GM19240 (cell line): ENCODE measurements around the gene SETBP1.

Source experiments
- DNase-seq: peaks from one replicate; pipeline ENCODE4 v3.0.0; 2011; ENCODE audit warnings: low spot score; ENCODE audit not compliant: insufficient read length

Gene SETBP1

DNA sequence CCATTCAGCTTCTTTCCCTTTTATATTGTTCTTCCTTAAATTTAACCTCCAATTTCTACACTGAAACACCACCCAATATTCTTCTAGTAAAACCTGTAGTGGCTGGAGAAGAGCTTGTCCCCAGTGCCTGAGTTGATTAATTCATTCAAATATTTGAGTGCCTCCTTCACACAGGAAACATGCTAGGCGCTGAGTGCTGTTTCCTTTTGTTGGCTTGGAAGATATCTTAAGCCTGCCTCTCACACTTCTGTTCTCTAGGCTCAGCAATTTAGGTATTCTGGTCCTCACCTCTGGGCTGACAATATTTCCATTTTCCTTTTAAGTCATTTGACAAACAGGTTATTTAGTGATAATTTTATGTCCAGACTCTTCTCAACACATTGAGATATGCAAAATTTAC, 185.4 kb downstream of the SETBP1 start:
- DNase-seq = no peak

- no peak for DNase-seq
Observed at GRCh38 chr18:44869533-44869932, 188.8 kb downstream of the SETBP1 start.

DNA sequence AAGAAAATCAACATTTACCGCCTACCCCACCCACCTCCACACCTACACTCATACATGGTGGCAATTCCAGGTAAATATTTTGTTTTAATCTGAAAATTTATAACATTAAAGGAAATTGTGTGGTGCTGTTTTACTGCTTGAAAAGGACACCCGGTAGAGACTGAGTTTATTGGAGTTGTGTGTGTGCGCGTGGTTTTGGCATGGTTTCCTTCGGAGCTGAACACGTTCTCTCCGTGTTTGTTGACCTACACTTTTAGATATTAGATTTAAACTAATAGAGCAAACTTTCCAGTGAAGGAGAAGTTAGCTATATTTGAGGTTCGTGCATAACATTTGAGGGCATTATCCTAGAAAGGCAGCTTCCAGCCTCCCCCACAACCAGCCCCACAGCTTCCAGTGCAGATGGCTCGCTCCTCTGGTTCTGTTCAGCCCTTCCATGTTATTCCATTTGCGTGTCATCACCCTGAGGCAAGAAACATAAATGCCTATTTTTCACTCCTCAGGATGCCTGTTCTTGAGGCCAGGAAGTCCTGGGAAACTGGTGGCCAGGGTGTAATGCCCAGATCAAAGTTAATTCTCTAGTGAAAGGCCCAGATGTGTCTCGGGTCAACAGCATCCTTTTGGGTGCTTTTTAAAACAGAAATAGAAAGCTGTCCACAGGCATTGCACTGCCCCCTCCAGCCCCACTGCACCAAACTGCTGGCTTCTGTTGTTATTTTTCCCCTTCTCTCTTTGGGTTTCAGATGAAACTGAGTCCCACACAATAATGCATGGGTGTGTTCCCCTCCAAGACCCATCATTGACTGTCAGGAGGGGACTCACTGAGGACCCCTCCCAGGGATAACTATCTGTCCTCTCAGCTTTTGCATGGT, 190.2 kb downstream of the SETBP1 start:
- DNase-seq = no peak

DNA sequence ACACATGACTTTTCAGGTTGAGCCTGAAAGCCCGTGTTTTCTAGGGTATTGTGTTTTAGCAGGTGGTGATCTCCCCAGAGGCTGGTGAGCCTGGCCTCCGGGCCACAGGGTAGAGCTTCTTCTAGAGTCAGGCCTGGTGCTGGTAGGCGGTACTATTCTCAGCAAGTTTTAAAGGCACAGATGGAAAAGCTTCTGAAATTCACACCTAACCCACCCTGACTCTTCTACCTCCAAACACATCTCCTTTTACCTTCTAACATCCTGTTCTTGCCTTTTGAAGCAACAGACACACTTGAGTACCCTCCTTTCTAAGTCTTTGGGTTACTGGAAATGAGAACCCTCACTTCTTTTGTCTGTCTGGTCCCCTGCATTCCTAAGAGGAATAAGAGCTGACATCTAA, 191.1 kb downstream of the SETBP1 start:
- no peak for DNase-seq

DNA sequence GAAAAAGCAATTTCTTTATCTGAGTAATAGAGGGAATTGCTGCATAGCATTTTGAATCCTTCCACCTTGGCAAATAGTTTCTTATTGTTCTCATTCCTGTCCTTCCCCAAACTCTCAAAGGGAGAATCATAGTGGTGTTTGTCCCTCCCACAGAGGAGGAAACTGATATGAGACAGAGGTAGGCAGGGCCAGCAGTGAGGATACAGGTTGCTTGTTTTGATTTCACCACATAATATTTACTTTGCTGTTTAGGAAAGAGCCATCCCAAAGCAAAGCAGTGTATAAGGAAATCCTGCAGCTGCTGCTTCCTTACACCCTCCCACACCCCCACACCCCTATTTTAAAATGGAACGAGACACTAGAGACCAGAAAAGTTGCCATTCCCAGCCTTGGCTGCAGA, 195.3 kb downstream of the SETBP1 start:
- DNase-seq = no peak

DNA sequence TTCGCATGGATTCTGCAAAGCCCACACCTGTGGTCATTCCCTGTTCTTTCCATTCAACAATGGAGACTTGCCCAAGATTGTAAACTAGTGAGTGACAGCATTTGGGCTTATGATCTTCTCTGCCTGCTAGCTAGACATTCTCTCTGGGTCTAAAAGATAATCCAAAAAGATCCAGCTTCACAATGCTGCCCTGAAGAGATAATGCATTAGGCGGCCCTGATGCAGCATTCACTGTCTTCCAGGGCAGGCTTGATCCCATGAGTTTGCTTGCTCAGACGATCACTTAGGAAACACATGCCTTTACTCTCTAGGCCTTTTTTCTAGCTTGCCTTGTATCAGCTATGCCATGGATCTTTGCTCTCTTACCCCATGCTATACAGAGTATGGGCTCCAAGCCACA, 196.1 kb downstream of the SETBP1 start:
- no peak for DNase-seq

DNA sequence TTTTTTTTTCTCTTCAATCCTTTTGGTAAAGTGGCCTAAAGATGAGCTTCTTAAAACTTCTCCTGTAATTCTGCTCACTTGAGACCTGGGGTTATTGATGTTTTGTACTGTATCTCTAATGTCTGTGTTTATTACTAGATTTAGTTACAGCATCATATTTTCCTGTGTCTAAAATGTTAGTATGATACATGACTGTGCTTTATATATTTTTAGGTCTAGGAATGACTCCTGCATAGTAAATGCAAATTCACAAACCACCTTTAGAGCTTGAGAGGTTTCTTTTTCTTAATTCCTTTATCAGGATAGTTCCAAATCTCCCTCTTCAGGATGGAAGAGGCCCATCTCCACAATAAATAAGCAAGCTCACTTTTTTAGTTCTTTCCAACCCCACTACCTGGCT, 197.6 kb downstream of the SETBP1 start:
- no peak for DNase-seq

DNA sequence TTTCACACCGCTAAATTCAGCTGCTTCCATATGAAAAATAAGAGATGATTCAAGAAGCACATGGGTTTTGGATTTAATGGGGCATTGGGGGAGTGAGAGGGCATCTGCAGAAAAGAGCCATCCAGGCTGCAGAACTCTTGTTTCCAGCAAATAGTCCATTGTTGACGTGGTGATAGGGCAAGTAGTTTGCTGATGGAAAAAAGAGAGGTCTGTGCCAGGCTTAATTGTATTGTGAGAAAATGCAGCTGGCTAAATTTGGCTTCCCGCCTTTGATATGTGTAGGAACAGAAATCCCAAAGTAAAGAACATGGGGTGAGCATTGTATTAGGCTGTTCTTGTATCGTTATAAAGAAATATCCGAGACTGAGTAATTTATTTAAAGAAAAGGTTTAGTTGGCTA, 199.5 kb downstream of the SETBP1 start:
- DNase-seq = no peak

DNA sequence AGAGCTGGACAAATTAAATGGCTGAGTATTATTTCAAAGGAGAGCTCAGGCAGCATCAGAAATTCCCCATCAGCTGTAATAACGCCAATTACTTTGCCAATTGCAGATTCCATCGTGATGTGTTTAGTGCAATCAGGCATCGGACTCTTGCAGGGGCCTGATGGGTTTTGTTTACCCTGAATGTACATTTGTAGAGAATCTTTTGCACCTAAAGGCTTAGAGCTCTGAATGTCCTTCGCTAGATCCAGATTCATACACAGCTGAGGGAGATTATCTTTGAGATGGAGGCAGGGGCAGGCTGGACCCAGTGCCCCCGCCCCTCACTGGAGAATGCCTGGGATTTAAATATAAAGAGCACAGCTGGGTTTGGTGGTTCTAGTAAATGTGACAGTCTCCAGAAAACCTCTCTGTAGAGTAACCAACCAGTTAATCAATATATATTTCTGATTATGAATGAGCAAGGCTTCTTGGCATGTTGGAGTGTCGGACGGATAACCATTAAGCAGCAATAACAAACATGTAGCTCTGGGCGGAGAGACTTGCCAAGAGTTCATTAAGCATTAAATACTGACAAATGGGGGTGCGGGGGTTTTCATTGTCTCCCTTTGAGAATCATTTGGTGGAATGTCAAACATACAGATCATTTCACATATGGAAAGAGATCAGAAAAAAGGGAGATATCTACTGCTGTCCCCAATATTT, 200.9 kb downstream of the SETBP1 start:
- DNase-seq = no peak

GRCh38 chr18:44882163-44882868, 201.6 kb downstream of the SETBP1 start:
- no peak for DNase-seq

DNA sequence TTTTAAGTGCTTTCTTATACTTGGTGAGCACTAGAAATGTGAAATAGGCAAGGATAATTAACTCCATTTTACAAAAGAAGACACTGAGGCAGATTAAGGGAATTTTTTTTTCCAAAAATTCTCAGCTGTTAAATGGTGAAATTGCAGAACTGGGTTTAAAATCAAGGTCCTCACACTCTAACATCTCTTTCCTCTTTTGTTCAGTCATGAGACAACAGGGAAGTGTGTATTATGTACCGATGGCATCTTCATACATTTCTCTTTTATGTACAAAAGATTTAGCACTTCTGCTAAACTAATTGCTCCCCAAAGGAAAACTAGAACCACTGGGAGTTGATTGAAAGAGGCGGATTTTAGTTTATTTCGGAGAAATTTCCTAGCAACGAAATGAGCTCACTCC, 203.0 kb downstream of the SETBP1 start:
- DNase-seq = no peak

- DNase-seq = no peak
Observed at GRCh38 chr18:44884431-44884830, 203.7 kb downstream of the SETBP1 start.

DNA sequence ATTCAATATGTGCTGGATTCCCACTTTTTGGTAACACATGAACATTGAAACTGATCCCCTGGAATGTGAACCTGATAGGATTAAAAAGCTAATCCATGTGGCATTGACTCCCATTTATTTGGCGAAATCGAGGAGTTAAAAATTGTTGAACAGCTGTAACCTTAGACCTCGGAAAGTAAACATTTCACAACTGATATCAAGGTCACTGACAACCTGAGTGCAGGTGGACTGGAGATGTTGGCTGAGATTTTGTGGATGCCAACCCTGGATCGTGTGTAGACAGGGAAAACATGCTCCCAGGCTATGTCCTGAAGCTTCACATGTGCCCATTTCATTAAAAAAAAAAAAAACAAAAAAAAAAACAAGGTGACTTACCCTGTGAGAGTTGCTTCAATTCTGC, 204.8 kb downstream of the SETBP1 start:
- no peak for DNase-seq

GRCh38 chr18:44887227-44887631, 206.5 kb downstream of the SETBP1 start:
- peak; percentile 29 for DNase-seq

GRCh38 chr18:44889111-44889510, 208.4 kb downstream of the SETBP1 start:
- DNase-seq = no peak

DNA sequence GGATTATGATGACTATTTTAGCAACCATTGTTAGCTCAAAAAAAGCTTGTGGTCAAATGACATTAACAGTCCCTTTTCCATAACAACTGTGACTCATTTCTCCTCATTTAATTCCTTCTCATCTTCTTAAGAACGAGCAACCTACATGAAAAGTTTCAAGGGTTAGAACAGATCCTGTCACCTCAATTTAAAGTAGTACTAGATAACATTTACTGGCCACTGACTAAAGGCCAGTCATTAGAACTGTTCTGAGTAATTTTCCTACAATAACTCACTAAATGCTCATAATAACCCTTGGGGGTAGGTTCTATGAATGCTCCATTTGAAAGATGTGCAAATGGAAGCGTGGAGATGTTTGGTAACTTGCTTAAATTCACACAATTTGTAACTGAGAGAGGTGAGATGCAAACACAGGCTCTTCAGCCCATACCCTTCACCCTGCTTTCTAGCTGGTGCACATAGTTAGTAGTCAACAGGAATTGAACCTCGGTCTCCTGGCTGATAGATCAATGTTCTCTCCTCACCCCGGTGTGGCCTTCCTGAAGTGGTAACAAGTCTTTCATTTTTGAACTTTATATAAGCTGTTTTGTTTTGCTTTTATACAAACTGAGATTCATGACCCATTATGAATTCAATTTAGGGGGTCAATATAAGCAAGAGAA, 212.5 kb downstream of the SETBP1 start:
- DNase-seq = no peak

GRCh38 chr18:44893966-44894365, 213.3 kb downstream of the SETBP1 start:
- DNase-seq = no peak

DNA sequence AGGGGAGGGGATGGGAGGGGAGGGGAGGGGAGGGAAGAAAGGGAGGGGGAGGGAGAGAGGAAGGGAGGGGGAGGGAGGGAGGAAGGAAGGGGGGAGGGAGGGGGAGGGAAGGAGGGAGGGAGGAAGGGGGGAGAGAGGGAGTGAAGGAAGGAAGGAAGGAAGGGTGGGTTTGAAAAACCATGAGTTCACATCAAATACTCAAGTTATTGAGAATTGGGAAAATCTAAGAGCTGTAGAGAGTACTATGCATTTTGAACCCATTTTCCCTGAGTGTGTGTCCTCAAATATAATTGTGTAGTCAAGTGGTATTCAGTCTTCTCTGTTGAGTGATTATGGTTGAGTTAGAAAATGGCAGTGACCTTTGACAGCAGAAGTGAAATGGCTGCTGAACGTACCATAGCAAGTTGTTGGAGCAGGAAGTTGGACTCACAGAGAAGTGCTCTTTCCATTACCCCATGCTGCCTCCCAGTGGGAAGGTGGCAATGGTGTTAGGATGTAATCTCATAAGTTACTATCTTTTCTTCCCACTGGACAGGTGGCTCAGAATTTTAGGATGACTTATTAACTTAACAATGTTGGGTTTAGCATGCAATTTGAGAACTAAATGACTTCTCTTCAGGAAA, 214.6 kb downstream of the SETBP1 start:
- DNase-seq = no peak

DNA sequence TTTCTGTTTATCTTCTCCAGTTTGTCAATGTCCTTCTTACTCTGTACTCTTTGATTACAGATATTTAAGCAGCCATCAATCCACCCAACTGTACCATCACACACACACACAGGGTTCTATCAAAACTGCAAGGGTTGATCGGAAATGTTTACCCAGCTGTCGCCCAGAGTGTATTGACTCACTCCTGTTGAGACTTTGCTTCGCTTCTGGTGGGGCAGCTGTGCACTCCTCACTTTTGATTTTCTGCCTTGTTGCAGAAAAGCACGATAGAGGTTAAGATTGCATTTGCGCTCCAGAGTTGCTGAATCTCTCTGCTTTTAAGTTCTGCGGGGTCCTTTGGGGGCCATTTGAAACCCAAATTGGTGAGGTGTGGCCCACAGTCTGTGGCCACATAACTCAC, 216.2 kb downstream of the SETBP1 start:
- no peak for DNase-seq

GRCh38 chr18:44897411-44897810, 216.7 kb downstream of the SETBP1 start:
- DNase-seq = no peak

GRCh38 chr18:44897816-44898215, 217.1 kb downstream of the SETBP1 start:
- no peak for DNase-seq
